ENCODE data around the gene NEDD4.

GRCh38 chr15:55990516-55990915 lies 2.9 kb downstream of the NEDD4 start:
- TF ChIP-seq CTCF (IDR thresholded peaks at IDR 0.05; ENCODE audit: poor library complexity, severe bottlenecking) (no peak), EZH2 (IDR thresholded peaks at IDR 0.05; ENCODE audit: borderline replicate concordance, insufficient read depth, low read length, poor library complexity, severe bottlenecking) (no peak), REST (IDR thresholded peaks at IDR 0.05; ENCODE audit: borderline replicate concordance) (no peak), POLR2AphosphoS5 (IDR thresholded peaks at IDR 0.05) (no peak), EP300 (conservative IDR thresholded peaks at IDR 0.05; ENCODE audit: poor library complexity, severe bottlenecking) (no peak)

Measured in neural cell (in vitro differentiated cells).